Measurements from ENCODE around the gene PITRM1. TPM values are rescaled to one million over a fixed set of nuclear protein-coding genes. Genes with fewer than 3 reads are reported as not detected.

Gene PITRM1
- total RNA-seq, 1 donor from 2014 or later = 80.4 TPM

GRCh38 chr10:3132036-3133025, 40.3 kb downstream of the PITRM1 start:
- no peak overlapping the region for H3K4me3 ChIP-seq (ENCODE audit: insufficient read depth, low read depth, low read length)
- Mint-ChIP-seq H3K27me3 (ENCODE audit: low read depth, unreplicated experiment) (no peaks in the 10 kb centered on the region), H3K36me3 (ENCODE audit: low read depth, unreplicated experiment) (peaks cover 54% of the 10 kb centered on the region), H3K9me3 (ENCODE audit: unreplicated experiment) (no peaks in the 10 kb centered on the region), H3K4me1 (ENCODE audit: low read depth, unreplicated experiment) (peaks cover 5% of the 10 kb centered on the region), H3K27ac (ENCODE audit: unreplicated experiment) (no peak overlapping the region), H3K4me3 (ENCODE audit: unreplicated experiment) (no peak overlapping the region)
- TF ChIP-seq CTCF (IDR thresholded peaks at IDR 0.05; ENCODE audit: insufficient read depth, low read depth, low read length) (no peak), EZH2 (IDR thresholded peaks at IDR 0.05; ENCODE audit: insufficient read depth, low read length) (no peak)
- FAIRE-seq = no peak
- H3K9me3 ChIP-seq (ENCODE audit: insufficient read depth, low read depth, low read length) = no peaks in the 10 kb centered on the region
- H3K27me3 ChIP-seq (ENCODE audit: insufficient read depth, low read length) = no peaks in the 10 kb centered on the region
- no peak overlapping the region for H3K27ac ChIP-seq (ENCODE audit: low read depth, low read length)
- peaks cover 67% of the 10 kb centered on the region for H3K36me3 ChIP-seq (ENCODE audit: insufficient read depth, low read length)
- no peaks in the 10 kb centered on the region for H3K4me1 ChIP-seq (ENCODE audit: insufficient read depth, low read length)
- no peak overlapping the region for H3K9ac ChIP-seq (ENCODE audit: low read length)
- H4K20me1 ChIP-seq (ENCODE audit: insufficient read depth, low read length) = peaks cover 10% of the 10 kb centered on the region
- H2AFZ ChIP-seq (ENCODE audit: low read depth, low read length) = no peak overlapping the region
- H3K79me2 ChIP-seq (ENCODE audit: insufficient read depth, low read length) = no peaks in the 10 kb centered on the region
- no peak overlapping the region for H3K4me2 ChIP-seq (ENCODE audit: low read length)
- no peak for DNase-seq (ENCODE audit: low read depth)

GRCh38 chr10:3131098-3131497, 41.5 kb downstream of the PITRM1 start:
- Mint-ChIP-seq H3K27ac (ENCODE audit: unreplicated experiment) (peak overlapping the region; percentile 59), H3K36me3 (ENCODE audit: low read depth, unreplicated experiment) (peaks cover 56% of the 10 kb centered on the region), H3K4me1 (ENCODE audit: low read depth, unreplicated experiment) (peaks cover 9% of the 10 kb centered on the region), H3K9me3 (ENCODE audit: unreplicated experiment) (no peaks in the 10 kb centered on the region), H3K27me3 (ENCODE audit: low read depth, unreplicated experiment) (no peaks in the 10 kb centered on the region), H3K4me3 (ENCODE audit: unreplicated experiment) (no peak overlapping the region)
- H3K9ac ChIP-seq (ENCODE audit: low read length) = no peak overlapping the region
- H3K27ac ChIP-seq (ENCODE audit: low read depth, low read length) = no peak overlapping the region
- peaks cover 18% of the 10 kb centered on the region for H4K20me1 ChIP-seq (ENCODE audit: insufficient read depth, low read length)
- H3K4me1 ChIP-seq (ENCODE audit: insufficient read depth, low read length) = peaks cover 3% of the 10 kb centered on the region
- TF ChIP-seq EZH2 (IDR thresholded peaks at IDR 0.05; ENCODE audit: insufficient read depth, low read length) = no peak
- TF ChIP-seq CTCF (IDR thresholded peaks at IDR 0.05; ENCODE audit: insufficient read depth, low read depth, low read length) = no peak
- FAIRE-seq (no peak), DNase-seq (ENCODE audit: low read depth) (no peak)
- no peak overlapping the region for H3K4me2 ChIP-seq (ENCODE audit: low read length)
- no peaks in the 10 kb centered on the region for H3K27me3 ChIP-seq (ENCODE audit: insufficient read depth, low read length)
- peaks cover 55% of the 10 kb centered on the region for H3K36me3 ChIP-seq (ENCODE audit: insufficient read depth, low read length)
- peaks cover 3% of the 10 kb centered on the region for H3K79me2 ChIP-seq (ENCODE audit: insufficient read depth, low read length)
- H2AFZ ChIP-seq (ENCODE audit: low read depth, low read length) = no peak overlapping the region
- H3K9me3 ChIP-seq (ENCODE audit: insufficient read depth, low read depth, low read length) = no peaks in the 10 kb centered on the region
- H3K4me3 ChIP-seq (ENCODE audit: insufficient read depth, low read depth, low read length) = no peak overlapping the region

Data from astrocyte (in vitro differentiated cells and primary cell).